SW480 (cell line): ENCODE results near the gene MRPS14.
A peak's percentile ranks its signal among the peaks of the same experiment; 100 is the strongest.
"Not testable (repeated sequence)": the region's sequence is repeated elsewhere in the genome, so short reads cannot be mapped to it uniquely, and the experiment has no call there.

Experiments
- DNase-seq: peaks from one replicate; pipeline ENCODE4 v3.0.0-alpha.2; 2016; ENCODE audit warnings: low spot score

Gene MRPS14

DNA sequence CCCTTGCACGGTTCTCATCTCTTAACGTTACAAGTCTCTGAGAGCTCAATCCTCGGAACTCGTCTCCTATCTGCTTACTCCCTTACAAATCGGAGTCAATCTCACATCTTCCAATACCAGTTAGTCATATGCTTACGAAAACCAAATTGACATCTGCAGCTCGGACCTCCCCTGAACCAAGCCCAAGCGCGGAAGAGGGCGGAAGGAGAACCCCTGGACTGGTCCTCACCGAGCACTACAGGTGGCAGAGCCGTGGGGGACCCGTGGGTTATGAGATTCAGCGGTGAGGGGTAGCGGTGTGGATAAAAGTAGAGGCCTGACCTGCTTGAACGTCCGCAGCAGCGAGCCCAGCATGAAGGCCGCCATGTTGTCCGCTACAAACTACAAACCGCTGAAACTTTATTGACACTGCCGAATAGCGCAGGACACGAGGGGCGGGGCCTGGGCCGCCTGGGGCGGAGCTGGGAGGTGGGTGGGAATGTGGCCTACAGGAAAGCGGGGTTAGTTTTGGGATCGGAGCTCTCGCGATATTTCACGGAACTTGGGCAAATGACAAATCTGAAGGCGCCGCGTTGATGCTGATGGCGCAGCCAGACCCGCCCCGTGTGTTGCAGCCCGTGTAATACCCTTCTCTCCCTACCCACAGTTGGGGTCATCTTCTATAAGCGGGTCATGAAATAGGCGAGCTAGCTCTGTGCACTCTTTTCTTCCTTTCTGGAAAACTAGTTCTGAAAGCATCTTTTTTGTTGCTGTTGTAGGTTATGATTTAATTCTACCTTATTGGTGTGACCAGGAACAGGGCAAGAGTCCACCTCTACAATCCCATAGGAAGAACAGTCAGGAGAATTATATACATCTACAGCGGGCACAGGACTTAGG, at the start of gene MRPS14:
TSS of gene MRPS14 (minus strand) at position 383 of the 879 bp plus-strand sequence. CDS start at position 366, 17 bp downstream.
- peak; percentile 95 for DNase-seq

DNA sequence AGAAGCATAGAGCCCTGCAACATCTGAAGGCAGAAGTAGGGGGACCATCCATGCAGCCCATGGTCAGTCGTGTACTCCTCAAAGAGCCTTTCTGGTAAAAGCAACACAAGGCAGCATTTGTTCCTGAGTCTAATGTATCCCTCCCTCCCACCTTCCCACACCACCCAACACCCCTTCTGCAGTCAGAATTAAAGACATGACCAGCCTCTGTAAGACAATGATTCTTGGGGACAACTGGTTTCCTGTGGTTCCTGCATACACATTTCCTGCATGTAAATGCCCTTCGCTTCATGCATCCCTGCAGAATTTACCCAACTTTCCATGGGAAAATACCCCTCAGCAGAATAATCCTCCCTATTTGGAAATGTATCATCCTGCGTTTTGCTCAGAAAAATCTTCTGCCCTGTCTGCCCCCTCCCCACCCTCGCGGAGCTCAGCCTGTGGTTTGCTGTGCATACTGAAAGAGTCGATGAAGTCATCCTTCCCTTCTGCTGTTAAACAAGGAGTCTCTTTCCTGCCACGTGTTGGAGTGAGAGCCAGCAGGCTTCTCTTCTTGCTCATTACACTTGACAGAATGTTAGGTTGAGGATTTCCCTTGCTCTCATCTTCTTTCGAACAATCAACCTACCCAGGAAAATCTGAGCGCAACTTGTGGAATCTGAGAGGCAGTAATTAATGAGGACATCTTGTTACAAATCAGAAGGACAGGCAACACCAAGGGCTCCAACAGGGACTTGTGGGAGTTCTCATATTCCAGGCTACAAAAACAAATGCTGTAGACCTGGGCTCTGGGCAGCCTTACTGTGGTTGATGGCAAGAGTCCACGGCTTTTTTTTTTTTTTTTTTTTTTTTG, 49.1 kb upstream of the MRPS14 start:
- DNase-seq, result peak; percentile 11

GRCh38 chr1:175071276-175071943, 48.2 kb upstream of the MRPS14 start:
- DNase-seq, result no peak

- DNase-seq, result no peak
Observed at GRCh38 chr1:175070818-175071217, 47.6 kb upstream of the MRPS14 start.

DNA sequence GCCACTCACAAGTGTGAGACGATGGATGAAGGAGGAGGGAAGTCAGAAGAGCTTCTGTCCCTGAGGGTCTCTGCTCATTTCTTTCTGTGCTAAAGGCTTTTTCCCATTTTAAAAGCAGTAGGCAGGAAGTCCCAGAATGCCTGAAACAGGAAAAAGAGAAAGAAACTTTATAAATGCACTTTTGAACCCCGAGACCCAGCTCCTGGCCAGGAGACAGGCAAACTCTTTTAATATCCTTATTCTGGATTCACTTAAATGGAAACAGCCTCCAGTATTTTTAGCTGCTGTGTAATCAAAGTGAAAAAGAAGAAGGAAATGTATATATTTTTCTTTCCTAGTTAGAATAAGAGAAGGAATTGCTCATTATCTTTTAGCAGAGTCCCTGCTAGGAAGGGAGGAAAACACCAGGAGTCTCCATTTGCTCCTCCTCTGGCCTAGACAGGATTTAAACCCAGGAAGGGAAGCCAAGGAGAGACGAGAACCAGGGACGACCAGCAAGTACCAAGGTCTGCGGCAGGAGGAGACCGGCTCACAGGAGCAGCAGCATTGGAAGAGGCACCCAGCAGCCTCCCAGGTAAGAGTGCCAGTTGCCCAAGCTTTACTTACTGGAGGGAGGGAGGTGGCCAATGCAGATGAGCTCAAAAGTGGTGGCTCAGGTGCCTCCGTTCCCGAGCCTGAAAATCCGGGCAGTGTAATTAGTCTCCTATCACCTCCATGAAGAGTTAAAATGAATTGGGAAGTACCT, 44.3 kb upstream of the MRPS14 start, which contains the start of gene TNN:
TSS of gene TNN (plus strand) at position 472 of the 745 bp plus-strand sequence. CDS start 9,586 bp downstream, outside the sequence.
- DNase-seq, result no peak

GRCh38 chr1:175062858-175063257, 39.6 kb upstream of the MRPS14 start:
- no peak for DNase-seq

- no peak for DNase-seq
Observed at GRCh38 chr1:175062339-175062738, 39.1 kb upstream of the MRPS14 start.

DNA sequence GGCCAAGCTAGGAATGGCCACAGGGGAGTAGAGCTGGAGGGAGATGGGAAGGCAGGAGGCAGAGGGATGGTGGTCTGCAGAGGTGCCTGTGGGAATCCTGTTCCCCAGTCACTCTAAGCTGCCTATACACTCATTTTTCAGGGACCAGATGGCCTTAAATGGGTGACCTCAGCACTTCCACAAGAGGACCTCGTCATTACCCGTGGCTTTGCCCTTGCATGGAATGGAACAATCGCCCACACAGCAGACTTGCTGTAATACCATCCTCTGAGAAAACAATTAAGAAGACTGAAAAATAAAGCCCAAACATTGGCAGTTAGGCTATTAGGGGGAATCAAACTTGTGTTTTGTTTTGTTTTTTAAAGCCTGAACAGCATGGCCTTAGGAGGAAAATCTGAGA, 31.5 kb upstream of the MRPS14 start:
- DNase-seq, result no peak

- DNase-seq, result no peak
Observed at GRCh38 chr1:175050992-175051391, 27.8 kb upstream of the MRPS14 start.

- DNase-seq, result no peak
Observed at GRCh38 chr1:175045519-175045918, 22.3 kb upstream of the MRPS14 start.

- no peak for DNase-seq
Observed at GRCh38 chr1:175045097-175045496, 21.9 kb upstream of the MRPS14 start.

DNA sequence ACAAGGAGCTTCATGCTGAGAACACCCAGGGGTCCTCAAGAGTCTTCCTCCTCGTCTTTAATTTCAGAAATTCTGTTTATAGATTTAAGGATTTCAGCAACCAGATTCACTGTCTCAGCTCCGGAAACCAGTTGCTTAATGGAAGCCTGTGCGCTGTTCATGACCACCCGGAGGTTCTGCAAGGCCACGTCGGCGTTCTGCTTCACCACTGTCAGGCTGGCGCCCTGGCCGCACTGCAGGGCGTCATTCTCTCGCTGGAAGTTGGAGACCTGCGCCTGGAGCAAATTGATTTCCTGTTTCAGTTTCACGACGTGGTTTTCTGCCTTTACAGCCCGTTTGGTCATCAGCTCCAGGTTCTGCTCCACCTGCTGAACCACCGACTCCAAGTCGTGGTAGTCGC, 21.4 kb upstream of the MRPS14 start:
- DNase-seq, result not testable (repeated sequence)

GRCh38 chr1:175043824-175044223, 20.6 kb upstream of the MRPS14 start:
- DNase-seq, result no peak

GRCh38 chr1:175042650-175043049, 19.4 kb upstream of the MRPS14 start:
- no peak for DNase-seq

DNA sequence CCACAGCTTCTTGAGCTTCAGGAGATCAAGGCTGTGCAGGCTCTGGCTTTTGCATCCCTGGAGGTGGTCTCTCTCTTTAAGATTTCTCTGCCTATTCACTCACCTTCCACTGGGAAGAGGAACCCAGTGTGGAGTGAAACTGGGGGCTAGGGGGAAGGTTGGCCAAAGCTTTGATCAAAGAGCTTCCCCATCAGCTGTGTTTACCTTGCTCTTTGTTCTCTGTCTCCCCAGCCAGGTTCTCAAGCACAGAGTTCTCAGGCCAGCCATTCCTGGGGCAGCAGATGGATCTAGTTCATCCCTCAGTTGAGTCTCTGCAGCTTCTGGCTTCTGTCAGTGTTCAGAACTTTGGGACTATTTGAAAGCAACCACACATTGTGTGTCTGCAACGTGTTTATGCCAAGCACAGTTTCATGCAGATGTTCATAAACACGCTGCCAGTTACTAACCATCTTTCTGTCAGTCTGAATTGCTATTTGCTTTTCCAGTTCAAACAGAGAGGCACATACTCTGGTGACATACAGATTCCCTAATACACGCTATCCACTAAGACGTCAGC, 17.2 kb upstream of the MRPS14 start:
- no peak for DNase-seq

- DNase-seq, result no peak
Observed at GRCh38 chr1:175037416-175037815, 14.2 kb upstream of the MRPS14 start.

DNA sequence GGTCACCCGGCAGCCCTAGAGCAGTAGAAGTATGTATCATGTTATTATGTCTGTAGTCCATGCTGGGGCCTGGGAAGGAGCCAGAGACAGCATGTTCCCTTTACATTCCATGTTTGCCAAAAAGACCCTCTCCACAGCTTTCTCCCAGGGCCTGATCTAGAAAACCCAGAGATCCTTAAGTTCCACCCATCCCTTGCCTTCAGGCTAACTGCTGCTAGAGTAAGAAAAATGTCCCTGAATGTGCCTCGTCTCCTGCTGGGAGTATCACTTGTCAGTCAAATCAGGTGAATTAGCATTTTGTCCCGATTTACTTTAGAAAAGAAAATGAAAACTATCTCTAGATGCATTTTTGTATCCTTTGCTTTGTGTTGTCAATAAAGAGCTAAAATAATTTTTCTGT, 13.3 kb upstream of the MRPS14 start:
- no peak for DNase-seq

- DNase-seq, result peak; percentile 60
Observed at GRCh38 chr1:175035865-175036264, 12.6 kb upstream of the MRPS14 start.

DNA sequence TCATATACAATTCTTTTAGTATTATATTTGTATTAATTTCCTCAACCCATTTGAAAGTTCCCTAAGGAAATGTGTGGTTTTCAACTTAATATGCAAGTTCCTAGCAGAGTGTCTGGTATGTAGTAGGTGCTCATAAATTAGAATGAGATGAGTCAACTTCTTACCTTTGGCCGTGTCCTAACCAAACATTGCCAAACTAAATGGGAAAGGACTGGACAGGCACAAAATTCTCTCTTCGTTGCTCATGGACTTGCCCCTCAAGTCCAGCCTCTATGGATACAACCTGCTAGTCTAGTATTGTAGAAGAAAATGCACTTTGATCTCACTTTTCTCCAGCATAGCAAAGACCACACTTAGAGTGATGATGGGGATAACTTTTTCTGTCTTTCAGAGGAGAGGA, 11.6 kb upstream of the MRPS14 start:
- DNase-seq, result no peak

DNA sequence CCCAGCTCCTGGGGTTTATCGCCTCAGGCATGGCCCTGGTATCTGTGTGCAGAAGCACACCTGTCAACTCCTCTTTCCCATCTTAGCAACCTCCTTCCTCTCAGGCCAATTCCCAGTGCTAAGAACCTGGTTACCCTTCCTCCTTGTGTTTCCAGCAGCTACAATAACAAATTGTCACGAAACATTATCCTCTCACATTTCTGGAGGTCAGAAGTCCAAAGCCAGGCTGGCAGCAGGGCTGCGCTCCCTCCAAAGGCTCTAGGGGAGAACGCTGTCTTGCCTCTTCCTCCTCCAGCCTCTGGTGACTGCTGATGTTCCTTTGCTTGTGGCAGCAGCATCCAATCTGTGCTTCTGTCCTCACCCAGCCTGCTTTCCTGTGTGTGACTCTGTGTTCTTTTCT, 10.7 kb upstream of the MRPS14 start:
- DNase-seq, result no peak

GRCh38 chr1:175024773-175025172, 1.5 kb upstream of the MRPS14 start:
- no peak for DNase-seq
